GM23338 (cell line): ENCODE results near the gene DUSP11. TPM values are rescaled to one million over a fixed set of nuclear protein-coding genes. Genes with fewer than 3 reads are reported as not detected.

Experiments used
- ATAC-seq: fragments of 200-7000 bp; cut with Tn5 transposase; 3 replicates; pipeline ENCODE4 v1.9.1; 2020
- DNase-seq: peaks from one replicate; pipeline ENCODE4 v3.0.0-alpha.2; 2015; ENCODE audit warnings: low spot score
- H2AFZ ChIP-seq: fragments of 200-600 bp; sonication (generic); 2 replicates; pipeline ENCODE4 v1.8.0; 2016; ENCODE audit warnings: antibody characterized with exemption, mild to moderate bottlenecking, moderate library complexity
- H3F3A ChIP-seq: fragments of 200-600 bp; sonication (generic); replicated peaks from 2 replicates; pipeline ENCODE4 v1.8.0; 2017; ENCODE audit warnings: antibody characterized with exemption, mixed run types, low read depth
- H3K27ac ChIP-seq: fragments of 200-600 bp; sonication (generic); 2 replicates; pipeline ENCODE4 v1.6.1; 2016; ENCODE audit warnings: low read depth
- H3K27me3 ChIP-seq: fragments of 200-600 bp; sonication (generic); 2 replicates; pipeline ENCODE4 v1.8.0; 2016; ENCODE audit warnings: mild to moderate bottlenecking, mixed run types, moderate library complexity; ENCODE audit not compliant: insufficient read depth
- H3K36me3 ChIP-seq: fragments of 200-600 bp; sonication (generic); 2 replicates; pipeline ENCODE4 v1.8.0; 2016; ENCODE audit warnings: mild to moderate bottlenecking; ENCODE audit not compliant: insufficient read depth
- H3K4me1 ChIP-seq: fragments of 200-600 bp; sonication (generic); 2 replicates; pipeline ENCODE4 v1.8.0; 2016; ENCODE audit warnings: mild to moderate bottlenecking, moderate library complexity; ENCODE audit not compliant: insufficient read depth
- H3K4me2 ChIP-seq: fragments of 200-600 bp; sonication (generic); 2 replicates; pipeline ENCODE4 v1.7.1; 2017; ENCODE audit warnings: mixed run types
- H3K4me3 ChIP-seq: fragments of 200-600 bp; sonication (generic); 2 replicates; pipeline ENCODE4 v1.6.1; 2016; ENCODE audit warnings: mixed run types
- H3K79me2 ChIP-seq: fragments of 200-600 bp; sonication (generic); replicated peaks from 2 replicates; pipeline ENCODE4 v1.8.0; 2017; ENCODE audit warnings: mild to moderate bottlenecking; ENCODE audit not compliant: insufficient read depth
- H3K9me2 ChIP-seq: fragments of 200-600 bp; sonication (generic); 2 replicates; pipeline ENCODE4 v1.8.0; 2017; ENCODE audit not compliant: insufficient read depth
- H4K20me1 ChIP-seq: fragments of 200-600 bp; sonication (generic); replicated peaks from 2 replicates; pipeline ENCODE4 v1.8.0; 2017; ENCODE audit warnings: mild to moderate bottlenecking; ENCODE audit not compliant: insufficient read depth
- H3K27ac Mint-ChIP-seq: 2 replicates; pipeline ENCODE4 v1.8.0; 2020; ENCODE audit warnings: inconsistent platforms, mild to moderate bottlenecking, moderate library complexity, mixed read lengths
- H3K27me3 Mint-ChIP-seq: 3 replicates; pipeline ENCODE4 v1.8.0; 2022; ENCODE audit warnings: low read depth, mild to moderate bottlenecking, moderate library complexity, mixed read lengths, inconsistent platforms; ENCODE audit not compliant: insufficient read depth, poor library complexity
- H3K36me3 Mint-ChIP-seq: 3 replicates; pipeline ENCODE4 v1.8.0; 2021; ENCODE audit warnings: low read depth, mild to moderate bottlenecking, inconsistent platforms, moderate library complexity, mixed read lengths
- H3K4me1 Mint-ChIP-seq: 3 replicates; pipeline ENCODE4 v1.8.0; 2020; ENCODE audit warnings: mild to moderate bottlenecking, inconsistent platforms, mixed read lengths
- H3K4me3 Mint-ChIP-seq: 3 replicates; pipeline ENCODE4 v1.8.0; 2021; ENCODE audit warnings: moderate library complexity, mild to moderate bottlenecking, inconsistent platforms, mixed read lengths
- H3K9me3 Mint-ChIP-seq: 3 replicates; pipeline ENCODE4 v1.8.0; 2020; ENCODE audit warnings: moderate library complexity, mild to moderate bottlenecking, inconsistent platforms, mixed read lengths
- CREB1 ChIP-seq: fragments of 250-450 bp; sonication (Bioruptor Pico); IDR thresholded peaks from 2 replicates; pipeline ENCODE4 v1.5.0; 2020; ENCODE audit warnings: low read depth, mild to moderate bottlenecking, moderate library complexity
- EZH2phosphoT487 ChIP-seq: fragments of 200-600 bp; sonication (generic); IDR thresholded peaks from one replicate; pipeline ENCODE4 v1.8.1; 2018; ENCODE audit warnings: antibody characterized with exemption; ENCODE audit not compliant: unreplicated experiment
- STAT1 ChIP-seq: IDR thresholded peaks from one replicate; pipeline ENCODE4 v1.6.1; 2016; ENCODE audit warnings: antibody characterized with exemption; ENCODE audit not compliant: unreplicated experiment
- polyA plus RNA-seq: library from polyadenylated mRNA; unstranded; fragments of >200 nt; fragmentation: Nextera tagmentation; extraction: Ambion mirVana; gene quantifications from 2 replicates; pipeline ENCODE4 v1.2.1, GENCODE V29; 2016
- total RNA-seq: library from RNA; depleted of rRNA; stranded (reverse); fragments of >200 nt; shearing (Covaris generic); gene quantifications from 2 replicates; pipeline ENCODE4 v1.2.3, GENCODE V29; 2014
- TF ChIP-seq, protein P1 (sequence below): fragments of 250-450 bp; sonication (Bioruptor Pico); IDR thresholded peaks from 2 replicates; pipeline ENCODE4 v1.5.0; 2020; ENCODE audit warnings: mild to moderate bottlenecking, moderate library complexity
- TF ChIP-seq, protein P2 (sequence below), 2 experiments: fragments of 200-600 bp in 1 of 2; sonication (generic) in 1 of 2; conservative IDR thresholded peaks; 2 replicates each; pipeline versions ENCODE4 v1.5.1 to v1.6.1; 2016 to 2017; ENCODE audit warnings: antibody characterized with exemption in 2 of 2, low read depth in 2 of 2, mild to moderate bottlenecking in 2 of 2, moderate library complexity in 1 of 2

The DUSP11 gene
- total and polyA plus RNA-seq, 2 experiments from 2014 or later, result 21.0 to 23.3 TPM

DNA sequence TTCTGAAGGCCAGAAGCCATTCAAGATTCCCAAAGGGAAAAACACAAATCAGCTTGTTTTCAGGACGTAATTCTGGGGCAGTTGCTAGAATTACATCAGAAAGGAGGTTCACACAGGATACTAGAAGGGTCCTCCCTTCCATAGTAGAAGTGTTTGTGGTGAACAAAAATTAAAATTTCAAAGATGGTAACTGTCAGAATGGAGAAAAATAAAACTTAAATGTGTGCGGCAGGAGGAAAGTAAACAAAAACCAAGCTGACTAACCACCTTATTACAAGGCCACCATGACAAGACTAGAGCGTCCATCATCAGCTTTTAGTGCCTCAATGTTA is 33.1 kb downstream of the DUSP11 start (continued):
- TF ChIP-seq, protein P1, sequence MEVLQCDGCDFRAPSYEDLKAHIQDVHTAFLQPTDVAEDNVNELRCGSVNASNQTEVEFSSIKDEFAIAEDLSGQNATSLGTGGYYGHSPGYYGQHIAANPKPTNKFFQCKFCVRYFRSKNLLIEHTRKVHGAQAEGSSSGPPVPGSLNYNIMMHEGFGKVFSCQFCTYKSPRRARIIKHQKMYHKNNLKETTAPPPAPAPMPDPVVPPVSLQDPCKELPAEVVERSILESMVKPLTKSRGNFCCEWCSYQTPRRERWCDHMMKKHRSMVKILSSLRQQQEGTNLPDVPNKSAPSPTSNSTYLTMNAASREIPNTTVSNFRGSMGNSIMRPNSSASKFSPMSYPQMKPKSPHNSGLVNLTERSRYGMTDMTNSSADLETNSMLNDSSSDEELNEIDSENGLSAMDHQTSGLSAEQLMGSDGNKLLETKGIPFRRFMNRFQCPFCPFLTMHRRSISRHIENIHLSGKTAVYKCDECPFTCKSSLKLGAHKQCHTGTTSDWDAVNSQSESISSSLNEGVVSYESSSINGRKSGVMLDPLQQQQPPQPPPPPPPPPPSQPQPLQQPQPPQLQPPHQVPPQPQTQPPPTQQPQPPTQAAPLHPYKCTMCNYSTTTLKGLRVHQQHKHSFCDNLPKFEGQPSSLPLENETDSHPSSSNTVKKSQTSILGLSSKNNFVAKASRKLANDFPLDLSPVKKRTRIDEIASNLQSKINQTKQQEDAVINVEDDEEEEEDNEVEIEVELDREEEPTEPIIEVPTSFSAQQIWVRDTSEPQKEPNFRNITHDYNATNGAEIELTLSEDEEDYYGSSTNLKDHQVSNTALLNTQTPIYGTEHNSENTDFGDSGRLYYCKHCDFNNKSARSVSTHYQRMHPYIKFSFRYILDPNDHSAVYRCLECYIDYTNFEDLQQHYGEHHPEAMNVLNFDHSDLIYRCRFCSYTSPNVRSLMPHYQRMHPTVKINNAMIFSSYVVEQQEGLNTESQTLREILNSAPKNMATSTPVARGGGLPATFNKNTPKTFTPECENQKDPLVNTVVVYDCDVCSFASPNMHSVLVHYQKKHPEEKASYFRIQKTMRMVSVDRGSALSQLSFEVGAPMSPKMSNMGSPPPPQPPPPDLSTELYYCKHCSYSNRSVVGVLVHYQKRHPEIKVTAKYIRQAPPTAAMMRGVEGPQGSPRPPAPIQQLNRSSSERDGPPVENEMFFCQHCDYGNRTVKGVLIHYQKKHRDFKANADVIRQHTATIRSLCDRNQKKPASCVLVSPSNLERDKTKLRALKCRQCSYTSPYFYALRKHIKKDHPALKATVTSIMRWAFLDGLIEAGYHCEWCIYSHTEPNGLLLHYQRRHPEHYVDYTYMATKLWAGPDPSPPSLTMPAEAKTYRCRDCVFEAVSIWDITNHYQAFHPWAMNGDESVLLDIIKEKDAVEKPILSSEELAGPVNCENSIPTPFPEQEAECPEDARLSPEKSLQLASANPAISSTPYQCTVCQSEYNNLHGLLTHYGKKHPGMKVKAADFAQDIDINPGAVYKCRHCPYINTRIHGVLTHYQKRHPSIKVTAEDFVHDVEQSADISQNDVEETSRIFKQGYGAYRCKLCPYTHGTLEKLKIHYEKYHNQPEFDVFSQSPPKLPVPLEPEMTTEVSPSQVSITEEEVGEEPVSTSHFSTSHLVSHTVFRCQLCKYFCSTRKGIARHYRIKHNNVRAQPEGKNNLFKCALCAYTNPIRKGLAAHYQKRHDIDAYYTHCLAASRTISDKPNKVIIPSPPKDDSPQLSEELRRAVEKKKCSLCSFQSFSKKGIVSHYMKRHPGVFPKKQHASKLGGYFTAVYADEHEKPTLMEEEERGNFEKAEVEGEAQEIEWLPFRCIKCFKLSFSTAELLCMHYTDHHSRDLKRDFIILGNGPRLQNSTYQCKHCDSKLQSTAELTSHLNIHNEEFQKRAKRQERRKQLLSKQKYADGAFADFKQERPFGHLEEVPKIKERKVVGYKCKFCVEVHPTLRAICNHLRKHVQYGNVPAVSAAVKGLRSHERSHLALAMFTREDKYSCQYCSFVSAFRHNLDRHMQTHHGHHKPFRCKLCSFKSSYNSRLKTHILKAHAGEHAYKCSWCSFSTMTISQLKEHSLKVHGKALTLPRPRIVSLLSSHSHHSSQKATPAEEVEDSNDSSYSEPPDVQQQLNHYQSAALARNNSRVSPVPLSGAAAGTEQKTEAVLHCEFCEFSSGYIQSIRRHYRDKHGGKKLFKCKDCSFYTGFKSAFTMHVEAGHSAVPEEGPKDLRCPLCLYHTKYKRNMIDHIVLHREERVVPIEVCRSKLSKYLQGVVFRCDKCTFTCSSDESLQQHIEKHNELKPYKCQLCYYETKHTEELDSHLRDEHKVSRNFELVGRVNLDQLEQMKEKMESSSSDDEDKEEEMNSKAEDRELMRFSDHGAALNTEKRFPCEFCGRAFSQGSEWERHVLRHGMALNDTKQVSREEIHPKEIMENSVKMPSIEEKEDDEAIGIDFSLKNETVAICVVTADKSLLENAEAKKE (CRISPR knock-in tag), result no peak
- no peak for TF ChIP-seq EZH2phosphoT487

DNA sequence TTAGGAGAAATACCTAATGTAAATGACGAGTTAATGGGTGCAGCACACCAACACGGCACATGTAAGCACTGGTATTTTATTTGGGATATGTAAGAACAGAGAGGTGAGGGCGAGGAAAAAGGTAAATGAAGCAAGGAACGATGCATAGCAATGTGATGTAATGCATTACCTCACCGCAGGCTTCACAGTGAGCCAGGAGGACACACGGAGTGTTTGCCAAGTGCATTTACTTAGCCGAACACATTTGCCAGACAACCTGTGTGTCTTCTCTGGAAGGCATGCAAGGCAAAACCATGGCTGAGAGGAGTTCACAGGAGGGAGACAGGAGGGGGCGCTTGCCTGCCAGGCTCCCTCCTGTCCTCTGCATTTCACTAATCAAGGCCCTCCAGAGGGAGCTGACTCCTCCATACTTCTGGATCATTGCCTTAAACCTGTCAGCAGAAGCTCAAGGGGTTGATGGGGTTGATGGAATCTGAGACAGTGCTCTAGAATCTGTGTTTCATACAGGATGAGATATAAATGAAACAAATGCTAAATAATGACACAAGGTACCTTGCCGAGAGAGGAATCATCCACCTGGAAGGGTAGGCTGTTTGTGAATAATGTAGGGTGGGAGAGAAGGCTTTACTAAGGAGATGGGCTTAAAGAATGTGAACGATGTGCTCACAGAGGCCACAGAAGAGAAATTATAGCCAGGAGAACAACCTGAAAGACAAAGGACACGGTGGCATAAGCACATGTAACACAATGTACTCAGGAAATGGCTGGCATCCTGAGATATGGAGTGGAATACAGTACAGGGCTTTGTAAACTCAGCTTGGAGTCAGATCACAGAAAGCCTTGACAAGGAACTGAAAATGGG is 33.7 kb downstream of the DUSP11 start:
- H4K20me1 ChIP-seq, result no peaks in the 10 kb centered on the region; the same call in 1 of the 2 replicates
- Mint-ChIP-seq H3K27ac (no peak overlapping the region), H3K4me3 (no peak overlapping the region), H3K27me3 (peaks cover 5% of the 10 kb centered on the region), H3K36me3 (peaks cover 5% of the 10 kb centered on the region), H3K9me3 (no peaks in the 10 kb centered on the region), H3K4me1 (peaks cover 8% of the 10 kb centered on the region; the same call in 2 of the 3 replicates)
- no peaks in the 10 kb centered on the region for H3K79me2 ChIP-seq
- peaks cover 14% of the 10 kb centered on the region; the same call in 1 of the 2 replicates for H3K27me3 ChIP-seq
- TF ChIP-seq STAT1 (no peak), CREB1 (no peak)
- TF ChIP-seq, protein P2, sequence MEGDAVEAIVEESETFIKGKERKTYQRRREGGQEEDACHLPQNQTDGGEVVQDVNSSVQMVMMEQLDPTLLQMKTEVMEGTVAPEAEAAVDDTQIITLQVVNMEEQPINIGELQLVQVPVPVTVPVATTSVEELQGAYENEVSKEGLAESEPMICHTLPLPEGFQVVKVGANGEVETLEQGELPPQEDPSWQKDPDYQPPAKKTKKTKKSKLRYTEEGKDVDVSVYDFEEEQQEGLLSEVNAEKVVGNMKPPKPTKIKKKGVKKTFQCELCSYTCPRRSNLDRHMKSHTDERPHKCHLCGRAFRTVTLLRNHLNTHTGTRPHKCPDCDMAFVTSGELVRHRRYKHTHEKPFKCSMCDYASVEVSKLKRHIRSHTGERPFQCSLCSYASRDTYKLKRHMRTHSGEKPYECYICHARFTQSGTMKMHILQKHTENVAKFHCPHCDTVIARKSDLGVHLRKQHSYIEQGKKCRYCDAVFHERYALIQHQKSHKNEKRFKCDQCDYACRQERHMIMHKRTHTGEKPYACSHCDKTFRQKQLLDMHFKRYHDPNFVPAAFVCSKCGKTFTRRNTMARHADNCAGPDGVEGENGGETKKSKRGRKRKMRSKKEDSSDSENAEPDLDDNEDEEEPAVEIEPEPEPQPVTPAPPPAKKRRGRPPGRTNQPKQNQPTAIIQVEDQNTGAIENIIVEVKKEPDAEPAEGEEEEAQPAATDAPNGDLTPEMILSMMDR (conservative IDR thresholded peaks at IDR 0.05; ENCODE audit: low read depth in 2 of 2), result peak; percentile 32 to 60
- no peaks in the 10 kb centered on the region for H3K36me3 ChIP-seq
- DNase-seq (peak; percentile 19), ATAC-seq (peak; percentile 65)
- H3K27ac ChIP-seq, result no peak overlapping the region
- H3K4me3 ChIP-seq, result no peak overlapping the region
- no peak overlapping the region for H2AFZ ChIP-seq
- no peaks in the 10 kb centered on the region for H3F3A ChIP-seq
- H3K4me1 ChIP-seq, result no peaks in the 10 kb centered on the region
- H3K9me2 ChIP-seq, result no peaks in the 10 kb centered on the region
- no peak overlapping the region for H3K4me2 ChIP-seq
